Activated CD4-positive, alpha-beta T cell treated with anti-CD3 and anti-CD28 coated beads, Interleukin-10, Interleukin-2, amounts not matched to agents 100 ng/mL and 50 ng/mL, durations not matched to agents 16 hours and 8 hours (primary cell): ENCODE measurements around the gene PPP2R3B.
"Not testable (repeated sequence)": the region's sequence is repeated elsewhere in the genome, so short reads cannot be mapped to it uniquely, and the experiment has no call there.

Source experiments
- DNase-seq: peaks from one replicate; pipeline ENCODE4 v3.0.0-alpha.2; 2020

The PPP2R3B gene

DNA sequence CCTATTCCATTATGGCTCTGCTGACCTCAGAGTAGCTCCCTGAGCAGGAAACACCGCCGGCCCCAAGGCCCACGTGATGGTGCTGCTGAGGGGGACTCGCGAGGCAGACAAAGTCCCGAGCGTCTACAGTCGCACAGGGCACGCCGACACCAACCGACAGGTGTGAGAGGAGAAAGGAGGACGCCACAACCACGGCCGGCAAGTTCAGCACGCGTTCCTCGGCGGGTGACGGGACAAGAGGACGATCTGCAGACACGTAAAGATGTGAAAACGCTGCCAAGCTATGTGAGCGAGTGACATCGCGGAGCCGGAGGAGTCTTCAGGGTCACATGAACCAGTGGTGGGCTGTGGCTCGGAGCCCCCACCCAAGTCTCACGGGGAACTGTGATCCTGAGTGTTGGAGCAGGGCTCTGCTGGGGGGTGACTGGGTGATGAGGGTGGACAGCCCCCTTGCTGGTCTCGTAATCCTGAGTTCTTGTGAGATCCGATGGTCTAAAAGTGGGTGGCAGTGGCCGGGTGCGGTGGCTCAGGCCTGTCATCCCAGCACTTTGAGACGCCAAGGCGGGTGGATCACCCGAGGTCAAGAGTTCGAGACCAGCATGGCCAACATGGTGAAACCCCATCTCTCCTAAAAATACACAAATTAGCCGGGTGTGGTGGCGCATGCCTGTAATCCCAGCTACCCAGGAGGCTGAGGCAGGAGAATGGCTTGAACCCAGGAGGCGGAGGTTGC, 34.0 kb downstream of the PPP2R3B start:
- no peak for DNase-seq

DNA sequence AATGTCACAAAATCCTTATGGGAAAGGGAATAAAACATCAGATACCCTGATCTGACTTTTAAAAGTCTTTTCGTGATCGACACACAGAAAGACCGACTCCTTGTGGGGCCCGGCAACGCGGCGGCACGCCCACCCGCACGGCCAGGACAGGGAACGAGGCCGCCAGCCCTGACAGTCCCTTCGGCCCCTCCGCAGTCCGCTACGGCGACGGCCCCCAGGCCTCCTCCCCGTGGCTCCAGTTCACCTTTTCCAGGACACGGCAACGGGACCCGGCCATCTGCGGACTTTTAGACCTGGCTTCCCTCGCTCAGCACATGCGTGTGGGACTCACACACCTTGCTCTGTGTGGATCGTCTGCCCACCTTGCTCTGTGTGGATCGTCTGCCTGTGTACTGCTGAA, 34.5 kb downstream of the PPP2R3B start:
- no peak for DNase-seq

- DNase-seq = no peak
Observed at GRCh38 chrX:351736-352135, 35.0 kb downstream of the PPP2R3B start.

GRCh38 chrX:351324-351641, 35.4 kb downstream of the PPP2R3B start:
- not testable (repeated sequence) for DNase-seq

DNA sequence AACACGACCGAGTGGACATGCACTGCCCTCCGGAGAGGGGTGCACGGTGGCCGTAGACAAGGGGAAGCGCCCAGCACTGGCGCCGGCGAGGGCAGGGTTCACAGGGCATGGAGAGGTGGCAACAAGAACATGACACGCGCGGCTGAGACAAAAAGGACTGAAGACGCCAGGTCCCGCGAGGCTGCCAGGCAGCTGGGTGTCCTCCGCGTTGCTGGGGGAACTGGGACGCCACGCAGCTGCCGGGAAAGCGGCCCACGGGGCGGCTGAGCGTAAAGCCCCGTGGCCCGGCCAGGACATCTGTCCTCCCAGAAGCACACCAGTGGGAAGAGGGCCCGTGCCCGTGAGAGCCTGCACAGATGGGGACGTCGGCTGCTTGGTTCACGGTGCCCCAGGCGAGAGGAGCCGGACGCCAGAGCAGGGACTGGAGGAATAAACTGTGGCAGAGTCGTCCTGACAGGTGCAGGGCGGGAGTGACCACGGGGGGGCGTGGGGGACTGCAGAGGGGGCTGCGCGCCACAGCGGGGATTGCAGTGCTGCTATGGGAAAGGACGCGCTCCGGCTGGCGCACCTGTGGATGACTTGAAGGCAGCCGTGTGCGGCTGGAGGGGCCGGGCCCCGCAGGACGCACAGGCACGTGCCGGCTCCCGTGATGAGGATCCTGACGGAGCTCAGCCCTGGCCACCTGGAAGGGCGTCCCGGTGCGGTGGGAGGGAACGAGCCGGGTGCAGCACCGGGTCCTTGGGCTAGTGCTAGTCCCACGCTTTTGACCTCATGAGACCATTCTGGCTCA, 36.0 kb downstream of the PPP2R3B start:
- no peak for DNase-seq

GRCh38 chrX:350148-350533, 36.6 kb downstream of the PPP2R3B start:
- no peak for DNase-seq

DNA sequence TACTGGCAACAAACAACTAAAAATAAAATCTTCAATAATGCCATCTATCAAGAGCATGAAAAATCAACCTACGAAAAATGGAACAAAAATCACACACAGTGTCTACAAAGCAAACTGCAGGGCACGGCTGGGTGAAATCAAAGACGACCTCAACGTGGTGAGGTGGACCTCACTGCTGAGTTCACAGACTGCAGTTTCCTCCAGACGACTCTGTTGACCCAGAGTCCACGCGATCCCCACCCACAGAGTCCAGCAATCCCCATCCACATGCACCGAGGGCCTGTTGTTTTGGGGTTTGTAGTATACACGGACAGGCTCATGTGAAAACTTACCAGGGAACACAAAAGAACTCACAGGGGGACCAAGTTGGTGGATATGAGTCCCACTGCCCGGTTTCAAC, 37.0 kb downstream of the PPP2R3B start:
- no peak for DNase-seq

GRCh38 chrX:349196-349595, 37.5 kb downstream of the PPP2R3B start:
- DNase-seq = no peak

DNA sequence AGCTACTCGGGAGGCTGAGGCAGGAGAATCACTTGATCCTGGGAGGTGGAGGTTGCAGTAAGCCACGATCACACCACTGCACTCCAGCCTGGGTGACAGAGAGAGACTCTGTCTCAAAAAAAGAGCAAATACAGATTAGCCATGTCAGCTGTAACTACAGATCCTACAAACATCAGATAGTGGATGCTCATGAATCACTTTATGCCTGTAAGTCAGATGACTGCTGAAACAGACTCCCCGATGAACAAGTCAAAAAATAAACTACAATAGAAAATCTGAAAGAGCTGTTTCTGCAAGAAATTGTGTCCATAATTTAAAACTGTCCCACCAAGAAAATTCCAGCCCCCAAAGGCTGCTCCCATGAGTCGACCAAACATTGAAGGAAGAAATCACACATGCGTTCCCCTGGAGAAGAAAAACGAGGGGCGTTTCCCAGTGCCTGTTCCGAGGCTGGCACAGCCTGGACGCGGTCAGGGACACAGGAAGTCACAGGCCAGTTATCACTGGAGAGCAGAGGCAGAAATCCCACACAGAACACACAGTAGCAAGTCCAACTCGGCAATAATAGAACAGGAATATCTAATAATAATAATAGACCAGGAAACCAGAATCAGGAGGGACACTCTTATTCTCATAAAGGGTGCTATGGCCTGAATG, 38.1 kb downstream of the PPP2R3B start:
- no peak for DNase-seq

GRCh38 chrX:347351-348117, 39.2 kb downstream of the PPP2R3B start:
- DNase-seq = no peak

DNA sequence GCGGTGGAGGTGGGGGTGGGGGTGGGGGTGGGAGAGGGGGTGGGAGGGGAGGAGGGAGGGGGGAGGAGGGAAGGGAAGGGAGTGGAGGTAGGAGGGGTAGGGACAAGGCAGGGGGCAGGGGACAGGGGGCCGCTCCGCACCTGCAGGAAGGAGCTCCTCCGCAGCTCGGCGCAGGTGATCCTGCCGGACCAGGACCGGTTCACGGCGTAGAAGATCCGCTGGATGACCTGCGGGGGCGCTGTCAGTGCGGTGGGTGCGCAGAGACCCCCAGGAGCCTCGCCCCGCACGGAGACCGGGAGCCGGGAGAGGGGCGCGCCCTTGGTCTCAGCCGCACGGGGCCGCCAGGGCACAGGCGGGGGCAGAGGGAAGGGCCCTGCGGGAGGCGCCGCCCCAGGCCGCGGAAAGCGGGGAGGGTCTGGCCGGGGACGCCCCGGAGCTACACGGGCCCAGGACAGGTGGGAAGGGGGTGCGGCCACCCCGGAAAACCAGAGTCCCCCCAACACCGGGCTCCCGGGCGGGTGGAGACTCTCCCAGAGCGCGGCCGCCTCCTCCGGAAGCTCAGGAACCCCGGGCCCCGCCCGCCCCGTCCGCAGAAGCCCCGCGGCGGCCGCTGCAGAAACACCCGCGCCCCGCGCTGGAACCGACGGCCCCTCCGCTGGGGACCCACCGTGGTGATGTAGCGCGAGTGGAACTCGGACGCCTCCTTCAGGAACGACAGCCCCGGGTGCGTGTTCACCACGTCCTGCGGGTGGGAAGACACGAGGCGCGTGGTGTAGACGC, 40.5 kb downstream of the PPP2R3B start:
- no peak for DNase-seq

GRCh38 chrX:345020-345925, 41.4 kb downstream of the PPP2R3B start:
- no peak for DNase-seq

GRCh38 chrX:344371-344901, 42.3 kb downstream of the PPP2R3B start:
- no peak for DNase-seq

DNA sequence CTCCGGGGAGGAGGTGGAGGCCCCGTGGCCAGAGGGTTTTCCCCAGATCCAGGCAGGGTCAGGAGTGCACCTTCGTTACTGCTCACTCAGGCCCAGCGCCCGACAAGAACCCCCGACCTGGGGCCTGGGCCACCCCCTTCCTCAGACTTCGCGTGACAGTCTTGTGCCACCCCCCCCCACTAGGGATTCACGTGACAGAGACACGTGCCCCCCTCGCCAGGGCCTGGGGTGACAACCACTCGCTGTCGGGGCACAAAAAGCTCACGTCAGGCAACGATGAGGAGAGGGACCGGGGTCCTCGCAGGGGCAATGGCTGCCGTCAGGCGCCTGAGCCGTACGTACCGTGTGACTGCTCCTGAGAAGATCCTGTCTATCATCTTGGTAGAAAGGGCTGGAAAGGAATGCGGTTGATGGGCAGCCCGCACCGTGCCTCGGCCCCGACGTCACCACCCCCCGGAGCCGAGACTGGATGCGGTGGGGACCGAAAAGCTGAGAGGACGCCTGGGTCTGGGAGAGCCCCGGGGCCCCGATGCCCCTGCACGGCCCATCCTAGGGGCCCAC, 45.1 kb downstream of the PPP2R3B start:
- no peak for DNase-seq

DNA sequence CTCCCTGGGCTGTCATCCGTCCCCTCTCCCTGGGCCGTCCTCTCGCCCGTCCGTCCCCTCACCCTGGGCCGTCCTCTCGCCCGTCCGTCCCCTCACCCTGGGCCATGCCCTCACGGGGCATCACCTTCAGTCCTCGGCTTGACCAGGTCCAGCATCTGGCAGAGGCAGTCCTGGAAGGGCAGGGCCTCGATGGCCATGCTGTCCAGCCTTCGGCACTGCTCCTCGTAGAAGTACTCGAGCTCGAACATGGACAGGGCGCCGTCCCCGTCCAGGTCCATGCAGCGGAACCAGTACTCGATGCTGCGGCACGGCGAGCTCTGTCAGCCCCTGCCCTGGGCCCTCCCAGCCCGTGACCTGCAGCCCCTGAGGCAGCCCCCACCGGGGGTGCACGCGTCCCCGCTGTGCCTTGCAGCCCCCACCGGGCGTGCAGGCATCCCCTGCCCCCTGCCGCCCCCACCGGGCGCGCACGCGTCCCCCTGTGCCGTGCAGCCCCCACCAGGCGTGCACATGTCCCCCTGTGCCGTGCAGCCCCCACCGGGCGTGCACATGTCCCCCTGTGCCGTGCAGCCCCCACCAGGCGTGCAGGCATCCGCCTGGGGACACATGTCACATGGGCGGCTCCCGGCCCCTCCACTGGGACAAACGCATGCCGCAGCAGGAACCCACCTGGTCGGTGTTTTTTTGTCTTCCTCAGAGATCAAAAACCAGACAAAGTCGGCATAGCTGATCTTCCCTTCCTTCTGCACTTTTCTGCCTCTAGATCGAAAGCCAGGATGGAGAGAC, 45.9 kb downstream of the PPP2R3B start:
- DNase-seq = no peak

GRCh38 chrX:340121-340520, 46.6 kb downstream of the PPP2R3B start:
- no peak for DNase-seq

- DNase-seq = no peak
Observed at GRCh38 chrX:338836-339400, 47.8 kb downstream of the PPP2R3B start.

DNA sequence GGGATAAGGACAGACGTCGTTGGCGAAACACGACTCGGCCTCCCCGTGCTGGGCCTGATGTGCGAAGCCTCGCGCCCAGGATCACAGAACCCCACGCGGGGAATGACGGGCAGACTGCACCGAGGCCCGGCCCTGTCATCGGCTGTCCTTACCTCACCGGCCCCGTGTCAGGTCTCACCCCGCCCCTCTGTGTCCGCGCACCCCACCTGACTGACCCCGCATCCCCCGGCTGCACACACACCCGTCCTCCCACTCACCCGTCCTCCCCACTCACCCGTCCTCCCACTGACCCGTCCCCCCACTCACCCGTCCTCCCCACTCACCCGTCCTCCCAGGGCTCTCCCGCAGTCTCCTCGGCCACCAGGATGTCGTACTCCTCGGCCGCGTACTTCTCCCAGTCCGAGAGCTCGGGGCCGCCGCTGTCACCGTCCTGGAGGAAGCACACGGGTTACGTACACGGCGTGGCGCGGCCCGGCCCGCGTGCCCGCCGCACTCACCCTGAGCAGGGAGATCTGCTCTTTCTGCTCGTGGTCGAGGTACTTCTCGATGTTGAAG, 48.3 kb downstream of the PPP2R3B start:
- no peak for DNase-seq

GRCh38 chrX:337331-337831, 49.3 kb downstream of the PPP2R3B start:
- no peak for DNase-seq
